ENCODE data around the gene MAD2L2.

MAD2L2 gene

GRCh38 chr1:11713095-11713494 is 32.1 kb upstream of the MAD2L2 start:
- no peak for TF ChIP-seq GATA2 (IDR thresholded peaks at IDR 0.05; ENCODE audit: low read depth, low read length)
- TF ChIP-seq GATA3 (IDR thresholded peaks at IDR 0.05; ENCODE audit: low read depth, low read length) = no peak

- no peak for TF ChIP-seq GATA2 (IDR thresholded peaks at IDR 0.05; ENCODE audit: low read depth, low read length)
- no peak for TF ChIP-seq GATA3 (IDR thresholded peaks at IDR 0.05; ENCODE audit: low read depth, low read length)
These were observed 31.3 kb upstream of the MAD2L2 start for GRCh38 chr1:11712285-11712684.

DNA sequence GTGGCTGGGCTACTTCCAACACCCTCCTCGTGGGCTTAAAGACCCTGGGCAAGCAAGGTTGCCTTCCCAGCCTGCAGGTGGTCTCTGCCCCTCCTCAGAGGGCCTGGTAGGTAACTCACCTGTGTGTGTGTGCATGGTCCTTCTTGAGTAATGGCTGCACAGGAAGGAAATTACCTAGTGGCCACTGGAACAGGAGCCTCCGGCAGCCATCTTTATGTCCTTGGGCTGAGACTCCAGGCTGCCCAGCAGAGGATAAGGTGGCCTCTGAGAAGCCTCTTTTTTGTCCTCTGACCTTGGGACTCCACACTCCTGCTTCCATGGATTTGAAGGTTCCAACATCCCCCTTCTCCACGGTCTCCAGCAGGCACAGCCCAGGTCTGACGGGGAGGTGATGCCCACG is 30.5 kb upstream of the MAD2L2 start:
- TF ChIP-seq GATA3 (IDR thresholded peaks at IDR 0.05; ENCODE audit: low read depth, low read length) = no peak
- no peak for TF ChIP-seq GATA2 (IDR thresholded peaks at IDR 0.05; ENCODE audit: low read depth, low read length)

- TF ChIP-seq GATA2 (IDR thresholded peaks at IDR 0.05; ENCODE audit: low read depth, low read length) (no peak), GATA3 (IDR thresholded peaks at IDR 0.05; ENCODE audit: low read depth, low read length) (no peak)
These were observed 27.8 kb upstream of the MAD2L2 start for GRCh38 chr1:11708554-11709350.

GRCh38 chr1:11707621-11708276 is 26.8 kb upstream of the MAD2L2 start:
- TF ChIP-seq GATA2 (IDR thresholded peaks at IDR 0.05; ENCODE audit: low read depth, low read length) = no peak
- TF ChIP-seq GATA3 (IDR thresholded peaks at IDR 0.05; ENCODE audit: low read depth, low read length) = no peak

GRCh38 chr1:11706292-11706691 is 25.3 kb upstream of the MAD2L2 start:
- TF ChIP-seq GATA2 (IDR thresholded peaks at IDR 0.05; ENCODE audit: low read depth, low read length) = no peak
- no peak for TF ChIP-seq GATA3 (IDR thresholded peaks at IDR 0.05; ENCODE audit: low read depth, low read length)

DNA sequence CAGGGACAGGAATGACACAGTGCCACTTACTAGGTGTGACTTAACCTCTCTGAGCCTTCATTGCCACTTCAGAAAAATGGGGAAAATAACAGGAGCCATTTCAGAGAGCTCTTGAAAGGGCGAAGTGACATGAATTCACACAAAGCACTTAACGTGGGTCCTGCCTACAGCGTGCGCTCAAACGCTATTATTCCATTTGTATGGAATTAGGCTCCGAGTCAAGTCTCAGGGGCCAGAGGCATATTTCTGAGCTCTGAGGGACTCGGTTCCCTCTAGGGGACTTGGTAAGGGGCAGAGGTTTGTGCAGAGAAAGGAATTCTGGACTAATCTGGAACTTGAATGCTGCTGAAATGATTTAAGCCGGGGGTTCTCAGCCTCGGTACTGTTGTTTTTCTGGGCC is 24.6 kb upstream of the MAD2L2 start:
- TF ChIP-seq GATA3 (IDR thresholded peaks at IDR 0.05; ENCODE audit: low read depth, low read length) = no peak
- TF ChIP-seq GATA2 (IDR thresholded peaks at IDR 0.05; ENCODE audit: low read depth, low read length) = no peak

- TF ChIP-seq GATA2 (IDR thresholded peaks at IDR 0.05; ENCODE audit: low read depth, low read length) = no peak
- no peak for TF ChIP-seq GATA3 (IDR thresholded peaks at IDR 0.05; ENCODE audit: low read depth, low read length)
These were observed 23.9 kb upstream of the MAD2L2 start for GRCh38 chr1:11704691-11705475.

DNA sequence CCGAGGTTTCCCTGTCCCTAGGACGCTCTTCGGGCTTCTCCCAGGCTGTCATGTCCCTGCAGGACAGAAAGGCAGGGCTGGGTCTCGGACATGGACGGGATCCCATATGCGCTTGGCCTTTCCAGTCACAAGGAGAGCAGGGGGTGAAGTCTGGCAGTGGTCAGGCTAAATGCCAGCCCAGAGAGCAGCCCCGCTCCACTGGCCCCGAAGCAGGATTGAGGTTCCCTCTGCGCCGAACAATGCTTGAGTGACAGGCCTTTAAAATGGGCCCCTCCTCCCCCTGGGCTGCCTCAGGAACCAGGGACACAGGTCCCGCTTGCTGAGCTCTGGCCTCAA is 23.2 kb upstream of the MAD2L2 start:
- TF ChIP-seq GATA2 (IDR thresholded peaks at IDR 0.05; ENCODE audit: low read depth, low read length) = no peak
- no peak for TF ChIP-seq GATA3 (IDR thresholded peaks at IDR 0.05; ENCODE audit: low read depth, low read length)

DNA sequence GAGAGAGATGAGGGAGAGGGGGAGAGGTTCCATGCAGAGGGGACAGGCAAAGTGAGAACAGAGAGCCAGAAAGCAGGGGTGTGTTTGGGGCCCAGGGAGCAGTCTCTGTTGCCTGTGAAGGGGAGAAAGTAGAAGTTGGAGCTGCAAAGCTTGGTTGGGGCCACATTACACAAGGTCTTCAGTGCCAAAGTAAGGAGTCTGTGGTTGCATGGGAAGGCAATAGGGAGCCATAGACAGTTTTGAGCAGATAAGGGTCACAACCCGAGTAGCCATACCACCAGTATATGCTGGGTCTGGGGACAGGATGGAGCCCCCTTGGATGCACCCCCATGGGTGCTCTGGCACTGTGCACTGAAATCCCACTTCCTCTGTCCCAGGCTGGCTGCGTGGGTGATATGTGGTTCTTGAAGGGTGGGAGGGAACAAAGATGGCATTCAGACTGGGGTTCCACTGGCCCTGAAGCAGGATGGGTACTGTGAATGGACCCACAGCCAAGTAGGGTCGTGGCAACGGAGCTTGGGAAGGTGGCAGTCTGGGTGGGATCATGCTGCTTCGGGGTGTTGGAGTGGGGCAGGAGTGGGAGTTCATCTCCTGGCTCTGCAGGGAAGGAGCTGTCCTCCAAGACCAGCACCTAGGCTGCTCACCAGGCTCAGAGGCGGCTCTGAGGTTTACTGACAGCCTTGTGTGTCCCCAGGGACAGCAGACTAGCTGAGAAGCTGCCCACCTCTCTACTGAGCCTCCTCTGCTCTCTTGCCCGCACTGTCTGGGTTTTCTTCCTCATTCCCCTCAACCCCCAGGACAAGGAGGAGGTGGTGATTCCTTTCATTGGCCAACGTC is 22.6 kb upstream of the MAD2L2 start:
- TF ChIP-seq GATA3 (IDR thresholded peaks at IDR 0.05; ENCODE audit: low read depth, low read length) (no peak), GATA2 (IDR thresholded peaks at IDR 0.05; ENCODE audit: low read depth, low read length) (no peak)

DNA sequence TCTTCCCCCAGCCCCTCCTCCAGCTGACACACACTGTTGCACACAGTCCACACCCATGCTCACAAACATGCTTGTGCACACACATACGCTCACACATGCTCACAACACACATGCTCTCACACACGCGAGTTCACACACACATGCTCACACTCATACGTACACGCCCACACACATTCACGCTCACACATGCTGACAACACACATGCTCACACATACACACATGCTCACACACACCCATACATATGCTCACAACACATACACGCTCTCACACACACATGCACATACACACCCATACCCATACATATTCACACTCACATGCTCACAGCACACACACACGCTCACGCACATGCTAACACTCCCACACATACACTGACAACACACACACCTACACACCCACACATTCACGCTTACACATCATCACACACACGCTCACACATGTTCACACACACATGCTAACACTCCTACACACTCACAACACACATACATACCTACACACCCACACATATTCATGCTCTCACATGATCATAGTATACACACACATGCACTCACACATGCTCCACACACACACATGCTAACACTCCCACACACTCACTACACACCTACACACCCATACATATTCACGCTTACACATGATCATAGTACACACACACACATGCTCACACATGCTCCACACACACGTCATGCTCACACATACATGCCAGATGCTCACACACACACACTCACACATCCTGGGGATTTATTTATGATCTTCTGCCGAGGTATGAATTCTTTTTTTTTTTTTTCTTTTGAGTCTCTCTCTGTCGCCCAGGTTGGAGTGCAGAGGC is 21.2 kb upstream of the MAD2L2 start:
- no peak for TF ChIP-seq GATA3 (IDR thresholded peaks at IDR 0.05; ENCODE audit: low read depth, low read length)
- no peak for TF ChIP-seq GATA2 (IDR thresholded peaks at IDR 0.05; ENCODE audit: low read depth, low read length)

GRCh38 chr1:11701551-11701961 is 20.6 kb upstream of the MAD2L2 start:
- TF ChIP-seq GATA3 (IDR thresholded peaks at IDR 0.05; ENCODE audit: low read depth, low read length) (no peak), GATA2 (IDR thresholded peaks at IDR 0.05; ENCODE audit: low read depth, low read length) (no peak)
